ENCODE measurements around the gene KRTAP5-11. TPM values are rescaled to one million over a fixed set of nuclear protein-coding genes. Genes with fewer than 3 reads are reported as not detected.

KRTAP5-11 gene
- total and polyA plus RNA-seq, 2 experiments from 2014 or later, result not detected

DNA sequence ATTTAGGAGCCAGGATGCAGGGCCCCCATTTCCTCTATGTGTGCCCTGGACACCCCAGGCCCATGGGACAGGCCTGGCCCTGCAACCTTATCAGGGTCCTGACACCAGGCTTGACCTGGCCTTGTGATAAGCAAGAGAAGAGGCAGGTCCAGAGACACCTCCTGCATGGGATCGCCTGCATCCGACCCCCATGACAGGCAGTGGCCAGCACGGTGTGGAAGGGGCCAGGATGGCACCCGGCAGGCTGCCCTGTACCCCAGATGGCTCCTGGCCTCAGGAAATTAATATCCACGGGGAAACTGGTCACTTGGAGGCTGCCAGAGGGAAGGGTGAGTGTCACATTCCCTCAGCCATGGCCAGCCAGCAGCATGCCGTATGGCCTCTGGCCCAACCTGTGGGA lies 27.7 kb downstream of the KRTAP5-11 start:
- DNase-seq (ENCODE audit: low spot score), result no peak
- TF ChIP-seq EZH2 (IDR thresholded peaks at IDR 0.05; ENCODE audit: borderline replicate concordance) (no peak), EZH2phosphoT487 (IDR thresholded peaks at IDR 0.05; ENCODE audit: low read depth, severe bottlenecking, unreplicated experiment) (no peak)
- TF ChIP-seq, protein P1, sequence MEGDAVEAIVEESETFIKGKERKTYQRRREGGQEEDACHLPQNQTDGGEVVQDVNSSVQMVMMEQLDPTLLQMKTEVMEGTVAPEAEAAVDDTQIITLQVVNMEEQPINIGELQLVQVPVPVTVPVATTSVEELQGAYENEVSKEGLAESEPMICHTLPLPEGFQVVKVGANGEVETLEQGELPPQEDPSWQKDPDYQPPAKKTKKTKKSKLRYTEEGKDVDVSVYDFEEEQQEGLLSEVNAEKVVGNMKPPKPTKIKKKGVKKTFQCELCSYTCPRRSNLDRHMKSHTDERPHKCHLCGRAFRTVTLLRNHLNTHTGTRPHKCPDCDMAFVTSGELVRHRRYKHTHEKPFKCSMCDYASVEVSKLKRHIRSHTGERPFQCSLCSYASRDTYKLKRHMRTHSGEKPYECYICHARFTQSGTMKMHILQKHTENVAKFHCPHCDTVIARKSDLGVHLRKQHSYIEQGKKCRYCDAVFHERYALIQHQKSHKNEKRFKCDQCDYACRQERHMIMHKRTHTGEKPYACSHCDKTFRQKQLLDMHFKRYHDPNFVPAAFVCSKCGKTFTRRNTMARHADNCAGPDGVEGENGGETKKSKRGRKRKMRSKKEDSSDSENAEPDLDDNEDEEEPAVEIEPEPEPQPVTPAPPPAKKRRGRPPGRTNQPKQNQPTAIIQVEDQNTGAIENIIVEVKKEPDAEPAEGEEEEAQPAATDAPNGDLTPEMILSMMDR (IDR thresholded peaks at IDR 0.05; ENCODE audit: poor library complexity), result no peak
- H3K79me2 ChIP-seq, result no peaks in the 10 kb centered on the region

DNA sequence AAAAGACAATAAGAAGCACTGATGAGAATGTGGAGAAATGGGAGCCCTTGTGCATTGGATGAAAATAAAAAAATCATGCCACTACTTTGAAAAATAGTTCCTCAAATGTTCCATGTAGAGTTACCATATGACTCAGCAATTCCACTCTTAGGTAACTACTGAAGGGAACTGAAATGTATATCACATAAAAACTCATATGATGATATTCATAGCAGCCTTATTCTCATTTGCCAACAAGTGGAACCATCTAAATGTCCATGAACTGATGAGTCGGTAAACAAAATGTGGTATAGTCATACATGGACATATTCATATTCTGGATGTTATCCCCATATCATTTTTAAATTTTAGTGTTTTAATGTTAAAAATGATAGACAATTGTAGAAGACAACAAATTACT lies 31.0 kb downstream of the KRTAP5-11 start:
- no peaks in the 10 kb centered on the region for H3K79me2 ChIP-seq
- no peaks in the 10 kb centered on the region for H3K36me3 ChIP-seq (replicated peaks; ENCODE audit: insufficient read depth, low read depth)
- no peak overlapping the region for H3K27ac ChIP-seq
- WGBS (ENCODE audit: low lambda C conversion rate, missing lambda C conversion rate), result 93% methylated on average over 1 of the region's 1 CpG
- TF ChIP-seq EZH2phosphoT487 (IDR thresholded peaks at IDR 0.05; ENCODE audit: low read depth, severe bottlenecking, unreplicated experiment), result no peak
- TF ChIP-seq EZH2 (IDR thresholded peaks at IDR 0.05; ENCODE audit: borderline replicate concordance), result no peak
- TF ChIP-seq, protein P1 (IDR thresholded peaks at IDR 0.05; ENCODE audit: poor library complexity), result no peak
- no peaks in the 10 kb centered on the region for H3K9me2 ChIP-seq (replicated peaks; ENCODE audit: insufficient read depth)
- DNase-seq (ENCODE audit: low spot score), result no peak
- no peaks in the 10 kb centered on the region for H3K27me3 ChIP-seq
- no peaks in the 10 kb centered on the region for H3K4me1 ChIP-seq (ENCODE audit: insufficient read depth)
- H3K9me3 ChIP-seq (ENCODE audit: low read depth), result no peaks in the 10 kb centered on the region
- no peak overlapping the region for H2AFZ ChIP-seq
- no peak overlapping the region for H3K4me2 ChIP-seq
- H4K20me1 ChIP-seq (ENCODE audit: insufficient read depth, poor library complexity, severe bottlenecking), result no peaks in the 10 kb centered on the region
- H3K4me3 ChIP-seq, result no peak overlapping the region

More for the DNA sequence above, 27.7 kb downstream of the KRTAP5-11 start:
- H3K9me3 ChIP-seq (ENCODE audit: low read depth), result no peaks in the 10 kb centered on the region
- H2AFZ ChIP-seq, result no peak overlapping the region
- H3K27me3 ChIP-seq, result no peaks in the 10 kb centered on the region
- H4K20me1 ChIP-seq (ENCODE audit: insufficient read depth, poor library complexity, severe bottlenecking), result no peaks in the 10 kb centered on the region
- no peaks in the 10 kb centered on the region for H3K4me1 ChIP-seq (ENCODE audit: insufficient read depth)
- H3K4me2 ChIP-seq, result no peak overlapping the region
- H3K9me2 ChIP-seq (replicated peaks; ENCODE audit: insufficient read depth), result no peaks in the 10 kb centered on the region
- no peak overlapping the region for H3K4me3 ChIP-seq
- H3K27ac ChIP-seq, result no peak overlapping the region
- WGBS (ENCODE audit: low lambda C conversion rate, missing lambda C conversion rate), result 90% methylated on average over 6 of the region's 6 CpGs
- no peaks in the 10 kb centered on the region for H3K36me3 ChIP-seq (replicated peaks; ENCODE audit: insufficient read depth, low read depth)

DNA sequence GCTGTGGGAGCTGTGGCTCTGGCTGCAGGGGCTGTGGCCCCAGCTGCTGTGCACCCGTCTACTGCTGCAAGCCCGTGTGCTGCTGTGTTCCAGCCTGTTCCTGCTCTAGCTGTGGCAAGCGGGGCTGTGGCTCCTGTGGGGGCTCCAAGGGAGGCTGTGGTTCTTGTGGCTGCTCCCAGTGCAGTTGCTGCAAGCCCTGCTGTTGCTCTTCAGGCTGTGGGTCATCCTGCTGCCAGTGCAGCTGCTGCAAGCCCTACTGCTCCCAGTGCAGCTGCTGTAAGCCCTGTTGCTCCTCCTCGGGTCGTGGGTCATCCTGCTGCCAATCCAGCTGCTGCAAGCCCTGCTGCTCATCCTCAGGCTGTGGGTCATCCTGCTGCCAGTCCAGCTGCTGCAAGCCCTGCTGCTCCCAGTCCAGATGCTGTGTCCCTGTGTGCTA lies 33.9 kb downstream of the KRTAP5-11 start:
- Histone ChIP-seq H2AFZ (no peak overlapping the region), H3K9me2 (replicated peaks; ENCODE audit: insufficient read depth) (no peaks in the 10 kb centered on the region), H3K36me3 (replicated peaks; ENCODE audit: insufficient read depth, low read depth) (no peaks in the 10 kb centered on the region), H3K27me3 (no peaks in the 10 kb centered on the region), H3K27ac (no peak overlapping the region), H3K9me3 (ENCODE audit: low read depth) (no peaks in the 10 kb centered on the region), H4K20me1 (ENCODE audit: insufficient read depth, poor library complexity, severe bottlenecking) (no peaks in the 10 kb centered on the region), H3K4me1 (ENCODE audit: insufficient read depth) (peaks cover 7% of the 10 kb centered on the region), H3K79me2 (no peaks in the 10 kb centered on the region), H3K4me3 (no peak overlapping the region), H3K4me2 (no peak overlapping the region)
- no peak for DNase-seq (ENCODE audit: low spot score)
- 83% methylated on average over 5 of the region's 5 CpGs for WGBS (ENCODE audit: low lambda C conversion rate, missing lambda C conversion rate)
- TF ChIP-seq EZH2 (IDR thresholded peaks at IDR 0.05; ENCODE audit: borderline replicate concordance) (no peak), EZH2phosphoT487 (IDR thresholded peaks at IDR 0.05; ENCODE audit: low read depth, severe bottlenecking, unreplicated experiment) (no peak)
- TF ChIP-seq, protein P1 (IDR thresholded peaks at IDR 0.05; ENCODE audit: poor library complexity), result no peak

DNA sequence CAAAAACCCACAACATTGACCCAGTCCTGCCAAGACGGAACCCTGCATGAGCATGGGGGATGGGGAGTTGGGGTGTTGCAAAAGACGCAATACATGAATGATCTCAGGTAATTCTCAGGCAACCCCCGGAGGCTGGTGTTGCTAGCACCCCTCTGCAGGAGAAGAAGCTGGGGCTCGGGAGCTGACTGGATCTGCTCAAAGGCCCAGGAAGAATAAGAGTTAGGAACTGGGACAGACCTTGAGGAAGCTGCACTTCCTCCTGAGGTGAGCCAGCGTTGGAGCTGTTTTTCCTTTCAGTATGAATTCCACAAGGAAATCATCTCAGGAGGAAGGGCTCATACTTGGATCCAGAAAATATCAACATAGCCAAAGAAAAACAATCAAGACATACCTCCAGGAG lies 34.6 kb downstream of the KRTAP5-11 start, which contains the start of gene KRTAP5-9:
KRTAP5-9 (plus strand) TSS at position 301 of the 400 bp plus-strand sequence. CDS start 238 bp downstream, outside the sequence.
- Histone ChIP-seq H4K20me1 (ENCODE audit: insufficient read depth, poor library complexity, severe bottlenecking) (no peaks in the 10 kb centered on the region), H3K27ac (no peak within 1 kb of the TSS), H3K9me2 (replicated peaks; ENCODE audit: insufficient read depth) (no peaks in the 10 kb centered on the region), H3K4me1 (ENCODE audit: insufficient read depth) (peaks cover 8% of the 10 kb centered on the region), H3K4me3 (no peak within 1 kb of the TSS), H3K79me2 (no peaks in the 10 kb centered on the region), H3K4me2 (no peak within 1 kb of the TSS), H3K27me3 (no peaks in the 10 kb centered on the region), H3K9me3 (ENCODE audit: low read depth) (no peaks in the 10 kb centered on the region), H3K36me3 (replicated peaks; ENCODE audit: insufficient read depth, low read depth) (no peaks in the 10 kb centered on the region), H2AFZ (no peak within 1 kb of the TSS)
- TF ChIP-seq EZH2phosphoT487 (IDR thresholded peaks at IDR 0.05; ENCODE audit: low read depth, severe bottlenecking, unreplicated experiment) (no peak), EZH2 (IDR thresholded peaks at IDR 0.05; ENCODE audit: borderline replicate concordance) (no peak)
- TF ChIP-seq, protein P1 (IDR thresholded peaks at IDR 0.05; ENCODE audit: poor library complexity), result no peak
- DNase-seq (ENCODE audit: low spot score), result no peak
- WGBS (ENCODE audit: low lambda C conversion rate, missing lambda C conversion rate), result 92% methylated on average over 5 of the region's 5 CpGs

All from hepatocyte (in vitro differentiated cells).